Lower leg skin (tissue), 4 donors: ENCODE data around the gene SCYGR3. TPM values are rescaled to one million over a fixed set of nuclear protein-coding genes. Genes with fewer than 3 reads are reported as not detected.

Source experiments
- DNase-seq, 2 donors: peaks; one replicate each; pipeline ENCODE4 v3.0.0-alpha.2; 2019; ENCODE audit warnings: low spot score in 2 of 2
- H3K4me3 ChIP-seq: fragments of 200-600 bp; sonication (generic); 2 replicates; pipeline ENCODE4 v1.5.1; 2017; ENCODE audit warnings: mild to moderate bottlenecking, low read depth; ENCODE audit not compliant: poor library complexity, severe bottlenecking
- POLR2A ChIP-seq, 2 donors: fragments of 450-650 bp; IDR thresholded peaks; one replicate each; pipeline ENCODE4 v1.6.1; 2016 to 2017; ENCODE audit warnings: antibody characterized with exemption in 2 of 2, mild to moderate bottlenecking in 1 of 2, moderate library complexity in 1 of 2
- WGBS, 2 donors: methylation state at CpG; one replicate each; pipeline ENCODE4 v1.1.5; 2018; 5-methylcytosine and 5-hydroxymethylcytosine counted together
- intact Hi-C: fragments of 100-400 bp; cut with DNase I; formaldehyde crosslinking; loops from one replicate; pipeline ENCODE4 v1.15.0; 2023; ENCODE audit warnings: low total_unique reads
- total RNA-seq, 4 donors: library from RNA; depleted of rRNA; stranded (reverse); fragments of >200 nt; gene quantifications; one replicate each; pipeline ENCODE4 v1.1.0, GENCODE V29; 2016
- TF ChIP-seq, protein P1 (sequence below), 3 donors: fragments of 450-650 bp; IDR thresholded peaks; one replicate each; pipeline ENCODE4 v1.5.1; 2016; ENCODE audit warnings: antibody characterized with exemption in 3 of 3, mild to moderate bottlenecking in 3 of 3, moderate library complexity in 2 of 3

Gene SCYGR3
- total RNA-seq, 4 donors from 2014 or later, result 5.7 TPM; not detected in 3

DNA sequence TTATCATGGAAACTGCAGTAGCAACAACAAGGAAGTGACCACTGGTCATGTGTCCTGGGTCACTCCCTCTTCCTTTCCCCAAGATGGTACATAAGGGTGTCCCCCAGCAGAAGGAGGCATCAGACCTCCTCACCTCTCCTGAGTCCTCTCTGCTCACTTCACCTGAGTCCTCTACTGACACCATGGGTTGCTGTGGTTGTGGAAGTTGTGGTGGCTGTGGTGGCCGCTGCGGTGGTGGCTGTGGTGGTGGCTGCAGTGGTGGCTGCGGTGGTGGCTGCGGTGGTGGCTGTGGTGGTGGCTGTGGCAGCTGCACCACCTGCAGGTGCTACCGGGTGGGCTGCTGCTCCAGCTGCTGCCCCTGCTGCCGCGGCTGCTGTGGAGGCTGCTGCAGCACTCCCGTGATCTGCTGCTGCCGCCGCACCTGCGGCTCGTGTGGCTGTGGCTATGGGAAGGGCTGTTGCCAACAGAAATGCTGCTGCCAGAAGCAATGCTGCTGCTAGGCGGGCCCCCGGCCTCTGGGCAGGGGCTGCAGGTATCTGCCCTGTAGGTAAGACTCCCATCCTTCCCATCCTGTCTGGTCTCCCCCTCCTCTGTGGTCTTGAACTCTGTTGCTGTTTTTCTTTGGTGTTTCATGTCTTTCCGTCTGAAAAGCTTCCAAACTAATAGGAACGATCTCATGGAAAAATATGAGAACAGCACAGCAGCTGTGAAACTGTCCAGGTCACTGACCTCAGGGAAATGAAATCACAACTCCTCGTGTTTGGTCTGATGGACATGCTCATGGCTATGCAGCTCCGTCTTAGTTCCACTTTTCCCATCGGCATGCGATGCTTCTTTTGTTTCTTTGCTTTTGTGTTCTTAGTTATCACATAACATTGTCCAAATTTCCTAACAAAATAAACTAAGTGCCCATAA lies 2.9 kb upstream of the SCYGR3 start, which contains the start of gene SCYGR4:
TSS of gene SCYGR4 (plus strand) at position 183 of the 915 bp plus-strand sequence. CDS start at position 183, 0 bp downstream.
- 67 to 76% methylated on average over 17 to 20 of the region's 20 CpGs for WGBS, 2 donors
- DNase-seq, result no peak
- TF ChIP-seq, protein P1, sequence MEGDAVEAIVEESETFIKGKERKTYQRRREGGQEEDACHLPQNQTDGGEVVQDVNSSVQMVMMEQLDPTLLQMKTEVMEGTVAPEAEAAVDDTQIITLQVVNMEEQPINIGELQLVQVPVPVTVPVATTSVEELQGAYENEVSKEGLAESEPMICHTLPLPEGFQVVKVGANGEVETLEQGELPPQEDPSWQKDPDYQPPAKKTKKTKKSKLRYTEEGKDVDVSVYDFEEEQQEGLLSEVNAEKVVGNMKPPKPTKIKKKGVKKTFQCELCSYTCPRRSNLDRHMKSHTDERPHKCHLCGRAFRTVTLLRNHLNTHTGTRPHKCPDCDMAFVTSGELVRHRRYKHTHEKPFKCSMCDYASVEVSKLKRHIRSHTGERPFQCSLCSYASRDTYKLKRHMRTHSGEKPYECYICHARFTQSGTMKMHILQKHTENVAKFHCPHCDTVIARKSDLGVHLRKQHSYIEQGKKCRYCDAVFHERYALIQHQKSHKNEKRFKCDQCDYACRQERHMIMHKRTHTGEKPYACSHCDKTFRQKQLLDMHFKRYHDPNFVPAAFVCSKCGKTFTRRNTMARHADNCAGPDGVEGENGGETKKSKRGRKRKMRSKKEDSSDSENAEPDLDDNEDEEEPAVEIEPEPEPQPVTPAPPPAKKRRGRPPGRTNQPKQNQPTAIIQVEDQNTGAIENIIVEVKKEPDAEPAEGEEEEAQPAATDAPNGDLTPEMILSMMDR (IDR thresholded peaks at IDR 0.05), result no peak
- TF ChIP-seq POLR2A (IDR thresholded peaks at IDR 0.05), result no peak
- intact Hi-C loops, result no loop called here
- no peak within 1 kb of the TSS for H3K4me3 ChIP-seq

DNA sequence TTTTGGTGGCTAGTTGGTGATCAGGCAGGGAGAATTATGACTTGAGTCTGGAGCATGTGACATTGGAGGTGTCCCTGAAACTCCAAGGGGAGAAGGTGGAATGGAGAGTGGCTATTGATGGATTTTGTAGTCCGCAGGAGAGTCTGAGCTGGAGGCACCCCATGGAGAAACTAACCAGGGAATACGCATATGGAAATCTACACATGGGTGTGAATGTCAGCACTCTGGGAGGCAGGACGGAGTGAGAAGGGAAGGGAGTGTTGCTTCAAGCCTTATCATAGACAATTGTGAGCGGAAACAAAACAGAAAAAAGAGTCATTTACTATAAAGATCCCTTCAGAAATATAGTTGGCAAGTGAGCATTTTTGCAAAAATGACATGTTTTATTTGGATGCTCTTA lies 2.0 kb upstream of the SCYGR3 start:
- intact Hi-C loops, result no loop called here
- 50 to 56% methylated on average over 4 of the region's 4 CpGs for WGBS, 2 donors
- no peak for TF ChIP-seq POLR2A (IDR thresholded peaks at IDR 0.05)
- TF ChIP-seq, protein P1 (IDR thresholded peaks at IDR 0.05), result no peak

DNA sequence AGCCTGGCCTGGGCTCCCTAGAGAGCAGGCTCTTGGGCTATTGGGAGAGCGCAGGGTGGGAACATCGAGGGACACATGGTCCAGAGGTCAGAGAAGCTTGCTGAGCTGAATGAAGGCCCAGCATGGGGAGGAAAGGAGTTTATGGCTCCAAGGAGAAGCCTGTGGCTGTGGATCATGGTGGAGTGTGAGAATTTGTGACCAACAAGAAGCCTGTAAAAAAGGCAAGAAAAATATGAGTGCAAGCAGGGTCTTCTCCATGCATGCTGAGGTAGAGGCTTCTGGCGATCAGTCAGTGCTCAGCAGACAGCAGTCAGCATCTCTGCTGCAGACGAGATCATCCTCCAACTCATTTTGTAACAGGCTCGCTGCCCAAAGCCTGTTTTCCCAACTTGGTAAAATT lies 1.3 kb upstream of the SCYGR3 start:
- TF ChIP-seq POLR2A (IDR thresholded peaks at IDR 0.05), result no peak
- TF ChIP-seq, protein P1 (IDR thresholded peaks at IDR 0.05), result no peak
- DNase-seq, result no peak
- no peak overlapping the region for H3K4me3 ChIP-seq
- intact Hi-C loops, result no loop called here
- WGBS, 2 donors, result 64 to 65% methylated on average over 5 of the region's 5 CpGs

More for the DNA sequence above, 2.0 kb upstream of the SCYGR3 start:
- H3K4me3 ChIP-seq, result no peak overlapping the region
- no peak for DNase-seq

DNA sequence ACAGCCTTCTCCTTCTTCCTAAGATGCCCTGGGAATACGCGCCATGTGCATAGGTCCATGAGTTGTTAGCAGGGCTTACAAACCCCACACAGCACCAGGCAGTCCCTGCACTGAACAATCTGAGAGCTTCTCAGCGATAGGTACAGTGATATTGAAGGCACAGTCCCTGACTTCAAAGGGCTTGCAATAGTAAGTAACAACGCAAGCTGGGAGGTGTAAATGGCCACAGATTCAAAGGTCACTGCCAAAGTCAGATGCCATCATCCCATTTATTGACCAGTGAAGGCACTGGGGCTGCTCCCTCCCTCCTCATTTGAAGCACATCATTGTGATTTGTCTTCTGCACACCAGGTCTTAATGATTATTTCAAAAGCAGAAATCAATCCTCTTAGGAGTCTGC lies 541 bp upstream of the SCYGR3 start:
- 92 to 94% methylated on average over 4 of the region's 4 CpGs for WGBS, 2 donors
- TF ChIP-seq POLR2A (IDR thresholded peaks at IDR 0.05), result no peak
- TF ChIP-seq, protein P1 (IDR thresholded peaks at IDR 0.05), result no peak
- no peak for DNase-seq
- no peak overlapping the region for H3K4me3 ChIP-seq
- intact Hi-C loops, result no loop called here

DNA sequence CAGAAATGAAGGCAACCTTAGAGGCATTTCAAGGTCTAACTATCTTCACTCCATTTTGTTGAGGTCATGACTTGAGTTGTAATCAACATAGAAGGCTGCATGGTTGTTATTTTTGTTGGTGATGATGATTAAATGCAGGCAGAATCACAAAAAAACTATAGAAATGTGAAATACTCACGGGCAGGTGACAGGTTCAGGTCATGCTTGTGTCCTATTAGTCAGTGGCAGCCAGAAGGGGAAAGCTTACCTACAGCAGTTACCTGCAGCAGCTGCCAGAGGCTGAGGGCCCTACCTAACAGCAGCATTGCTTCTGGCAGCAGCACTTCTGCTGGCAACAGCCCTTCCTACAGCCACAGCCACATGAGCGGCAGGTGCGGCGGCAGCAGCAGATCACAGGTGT lies 394 bp downstream of the SCYGR3 start:
- WGBS, 2 donors, result 83 to 96% methylated on average over 4 of the region's 4 CpGs
- no peak overlapping the region for H3K4me3 ChIP-seq
- DNase-seq, result no peak
- no peak for TF ChIP-seq POLR2A (IDR thresholded peaks at IDR 0.05)
- TF ChIP-seq, protein P1 (IDR thresholded peaks at IDR 0.05), result no peak
- intact Hi-C loops, result no loop called here
